Calu3 (cell line): Measurements from ENCODE around the gene LITAFD. TPM values are rescaled to one million over a fixed set of nuclear protein-coding genes. Genes with fewer than 3 reads are reported as not detected.
A peak's percentile ranks its signal among the peaks of the same experiment; 100 is the strongest.

ENCODE experiments used
- BruUV-seq: library from RNA; stranded (reverse); fragments of 400-500 nt; replicated peaks from 2 replicates; lab custom pipeline; 2021; lab: Mats Ljungman, UMichigan
- CTCF ChIA-PET: fragments of 300-600 bp; sonication (Branson Sonifier 250); formaldehyde crosslinking; loops from one replicate; lab custom pipeline; 2022; ENCODE audit warnings: antibody characterized with exemption; lab: Charles Lee
- DNase-seq: peaks from one replicate; pipeline ENCODE4 v3.0.0; 2022
- H3K27ac Mint-ChIP-seq: one replicate; pipeline ENCODE4 v1.8.0; 2022; ENCODE audit warnings: mixed read lengths; ENCODE audit not compliant: unreplicated experiment
- H3K27me3 Mint-ChIP-seq: one replicate; pipeline ENCODE4 v1.8.0; 2022; ENCODE audit warnings: mixed read lengths; ENCODE audit not compliant: unreplicated experiment
- H3K36me3 Mint-ChIP-seq: one replicate; pipeline ENCODE4 v1.8.0; 2022; ENCODE audit warnings: mild to moderate bottlenecking, moderate library complexity, mixed read lengths; ENCODE audit not compliant: insufficient read depth, unreplicated experiment
- H3K4me1 Mint-ChIP-seq: one replicate; pipeline ENCODE4 v1.8.0; 2022; ENCODE audit warnings: mild to moderate bottlenecking, low read depth, mixed read lengths; ENCODE audit not compliant: unreplicated experiment
- H3K4me3 Mint-ChIP-seq: one replicate; pipeline ENCODE4 v1.8.0; 2022; ENCODE audit warnings: mild to moderate bottlenecking, low read depth, moderate library complexity, mixed read lengths; ENCODE audit not compliant: unreplicated experiment
- H3K9me3 Mint-ChIP-seq: one replicate; pipeline ENCODE4 v1.8.0; 2022; ENCODE audit warnings: low read depth, mixed read lengths; ENCODE audit not compliant: unreplicated experiment
- CTCF ChIP-seq: fragments of 200-600 bp; IDR thresholded peaks from one replicate; pipeline ENCODE4 v1.8.0; 2022; ENCODE audit warnings: antibody characterized with exemption; ENCODE audit not compliant: unreplicated experiment
- intact Hi-C: fragments of 100-400 bp; cut with micrococcal nuclease; formaldehyde crosslinking; loops from one replicate; pipeline ENCODE4 v1.10.0; 2022; ENCODE audit not compliant: unreplicated experiment
- total RNA-seq: library from RNA; stranded (reverse); gene quantifications from 2 replicates; pipeline ENCODE4 v1.2.3, GENCODE V29; 2022

Gene LITAFD
- total RNA-seq, 1 experiment from 2014 or later = not detected

GRCh38 chr16:8910811-8911210, 28.7 kb downstream of the LITAFD start:
- no peaks in the 10 kb centered on the region for H3K9me3 Mint-ChIP-seq
- no peak overlapping the region for H3K4me3 Mint-ChIP-seq
- CTCF ChIA-PET = interaction anchor here (2.1 to 3.5 kb wide), 2 partner anchors 26 to 224 kb away, joined by 6 to 19 read pairs; no protein-coding TSS in a partner anchor
- no peak for TF ChIP-seq CTCF
- no TSS peak for BruUV-seq
- H3K27ac Mint-ChIP-seq = peak overlapping the region; percentile 82
- H3K4me1 Mint-ChIP-seq = peaks cover 46% of the 10 kb centered on the region
- H3K27me3 Mint-ChIP-seq = no peaks in the 10 kb centered on the region
- no peak for DNase-seq
- H3K36me3 Mint-ChIP-seq = peaks cover 71% of the 10 kb centered on the region
- intact Hi-C loops = loop anchor here (5.0 to 10.0 kb wide), 2 partner anchors 51 to 204 kb away; partner anchors contain the start of gene USP7

GRCh38 chr16:8912793-8913192, 30.6 kb downstream of the LITAFD start:
- Mint-ChIP-seq H3K27me3 (no peaks in the 10 kb centered on the region), H3K4me1 (peaks cover 57% of the 10 kb centered on the region), H3K27ac (peak overlapping the region; percentile 43), H3K9me3 (no peaks in the 10 kb centered on the region), H3K36me3 (peaks cover 74% of the 10 kb centered on the region), H3K4me3 (no peak overlapping the region)
- intact Hi-C loops = loop anchor here (5.0 to 10.0 kb wide), 2 partner anchors 50 to 202 kb away; partner anchors contain the start of gene USP7
- CTCF ChIA-PET = interaction anchor here (3.5 kb wide), 1 partner anchor 24 kb away, joined by 19 read pairs; no protein-coding TSS in a partner anchor
- DNase-seq = no peak
- no peak for TF ChIP-seq CTCF
- no TSS peak for BruUV-seq

- Mint-ChIP-seq H3K9me3 (no peaks in the 10 kb centered on the region), H3K4me1 (peaks cover 57% of the 10 kb centered on the region), H3K27ac (no peak overlapping the region), H3K4me3 (no peak overlapping the region), H3K36me3 (peaks cover 75% of the 10 kb centered on the region), H3K27me3 (no peaks in the 10 kb centered on the region)
- DNase-seq = no peak
- no peak for TF ChIP-seq CTCF
- no TSS peak for BruUV-seq
- intact Hi-C loops = loop anchor here (5.0 to 10.0 kb wide), 2 partner anchors 48 to 201 kb away; partner anchors contain the start of gene USP7
- CTCF ChIA-PET = interaction anchor here (0.6 to 1.4 kb wide), 2 partner anchors 22 to 95 kb away, joined by 3 to 7 read pairs; no protein-coding TSS in a partner anchor
Observed at GRCh38 chr16:8914098-8914497, 31.9 kb downstream of the LITAFD start.

GRCh38 chr16:8915722-8916301, 33.7 kb downstream of the LITAFD start:
- TSS peak; percentile 5 for BruUV-seq
- Mint-ChIP-seq H3K27me3 (no peaks in the 10 kb centered on the region), H3K27ac (no peak overlapping the region), H3K4me1 (peaks cover 51% of the 10 kb centered on the region), H3K4me3 (no peak overlapping the region), H3K9me3 (no peaks in the 10 kb centered on the region), H3K36me3 (peaks cover 80% of the 10 kb centered on the region)
- DNase-seq = no peak
- intact Hi-C loops = loop anchor here (10.0 kb wide), 1 partner anchor 199 kb away; no protein-coding TSS in a partner anchor
- CTCF ChIA-PET = interaction anchor here (0.9 kb wide), 1 partner anchor 21 kb away, joined by 4 read pairs; no protein-coding TSS in a partner anchor
- no peak for TF ChIP-seq CTCF
